ENCODE results near the gene SLC39A11.

SLC39A11 gene

DNA sequence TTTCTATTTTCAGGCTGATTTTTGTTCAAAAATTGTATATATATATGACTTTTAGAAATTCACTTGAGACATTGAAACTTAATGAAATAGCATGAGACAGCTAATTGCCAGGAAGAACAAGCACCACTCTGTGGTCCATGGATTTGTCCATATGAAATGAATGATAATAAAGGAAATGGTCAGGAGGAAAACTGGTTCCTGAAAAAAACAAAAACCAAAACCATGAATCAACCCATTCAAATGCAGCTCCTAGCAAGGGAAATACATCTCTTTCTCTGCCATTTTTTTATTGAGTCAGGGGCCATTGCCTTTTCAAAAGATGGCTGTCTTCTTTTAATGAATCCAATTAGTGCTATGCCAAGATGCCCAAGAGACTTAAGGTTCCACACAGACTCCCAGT is 230.7 kb downstream of the SLC39A11 start:
- DNase-seq (ENCODE audit: low read depth): no peak
- no peak overlapping the region for H3K4me3 ChIP-seq (ENCODE audit: low read depth, low read length)
- TF ChIP-seq, protein P1, sequence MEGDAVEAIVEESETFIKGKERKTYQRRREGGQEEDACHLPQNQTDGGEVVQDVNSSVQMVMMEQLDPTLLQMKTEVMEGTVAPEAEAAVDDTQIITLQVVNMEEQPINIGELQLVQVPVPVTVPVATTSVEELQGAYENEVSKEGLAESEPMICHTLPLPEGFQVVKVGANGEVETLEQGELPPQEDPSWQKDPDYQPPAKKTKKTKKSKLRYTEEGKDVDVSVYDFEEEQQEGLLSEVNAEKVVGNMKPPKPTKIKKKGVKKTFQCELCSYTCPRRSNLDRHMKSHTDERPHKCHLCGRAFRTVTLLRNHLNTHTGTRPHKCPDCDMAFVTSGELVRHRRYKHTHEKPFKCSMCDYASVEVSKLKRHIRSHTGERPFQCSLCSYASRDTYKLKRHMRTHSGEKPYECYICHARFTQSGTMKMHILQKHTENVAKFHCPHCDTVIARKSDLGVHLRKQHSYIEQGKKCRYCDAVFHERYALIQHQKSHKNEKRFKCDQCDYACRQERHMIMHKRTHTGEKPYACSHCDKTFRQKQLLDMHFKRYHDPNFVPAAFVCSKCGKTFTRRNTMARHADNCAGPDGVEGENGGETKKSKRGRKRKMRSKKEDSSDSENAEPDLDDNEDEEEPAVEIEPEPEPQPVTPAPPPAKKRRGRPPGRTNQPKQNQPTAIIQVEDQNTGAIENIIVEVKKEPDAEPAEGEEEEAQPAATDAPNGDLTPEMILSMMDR (conservative IDR thresholded peaks at IDR 0.05; ENCODE audit: low read depth, low read length): no peak

DNA sequence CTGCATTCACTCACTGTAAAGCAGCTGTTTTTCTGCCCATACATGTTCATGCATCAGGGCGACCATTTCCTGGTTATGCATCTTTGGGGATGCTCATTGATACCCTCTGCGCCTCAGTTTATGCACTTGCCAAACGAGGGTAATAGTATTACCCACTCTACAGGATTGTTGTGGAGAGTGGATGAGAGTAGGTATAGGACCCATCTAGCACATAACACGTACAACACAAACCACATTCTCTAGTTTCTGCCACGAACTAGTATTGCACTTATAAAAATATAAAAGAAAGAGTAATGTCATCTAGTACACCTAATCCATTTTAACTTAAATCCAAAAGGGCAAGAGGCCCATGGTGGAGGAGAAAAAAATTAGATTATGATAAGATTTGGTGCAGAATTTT is 231.7 kb downstream of the SLC39A11 start:
- DNase-seq (ENCODE audit: low read depth): no peak
- H3K4me3 ChIP-seq (ENCODE audit: low read depth, low read length): no peak overlapping the region
- TF ChIP-seq, protein P1 (conservative IDR thresholded peaks at IDR 0.05; ENCODE audit: low read depth, low read length): no peak

DNA sequence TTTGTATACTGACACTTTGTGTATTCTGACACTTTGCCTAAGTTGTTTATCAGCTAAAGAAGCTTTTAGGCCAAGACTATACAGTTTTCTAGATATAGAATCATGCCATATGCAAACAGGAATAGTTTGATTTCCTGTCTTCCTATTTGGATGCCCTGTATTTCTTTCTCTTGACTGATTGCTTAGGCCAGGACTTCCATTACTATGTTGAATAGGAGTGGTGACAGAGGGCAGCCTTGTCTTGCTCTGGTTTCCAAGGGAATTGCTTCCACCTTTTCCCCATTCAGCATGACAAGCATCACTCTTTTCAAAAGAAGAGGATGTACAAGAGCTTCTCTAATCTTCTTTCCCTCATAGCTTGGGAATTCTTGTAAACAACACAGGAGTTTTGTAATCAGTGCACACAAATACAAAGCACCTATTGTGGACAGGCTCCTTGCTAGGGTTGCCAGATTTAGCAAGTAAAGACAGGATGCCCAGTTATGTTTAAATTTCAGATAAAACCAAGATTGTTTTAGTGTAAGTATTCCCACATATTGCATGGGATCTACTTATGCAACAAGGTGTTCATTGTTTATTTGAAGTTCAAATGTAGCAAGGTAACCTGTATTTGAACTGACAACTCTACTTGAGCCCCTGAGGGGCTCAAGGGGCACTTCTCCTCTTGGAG is 233.5 kb downstream of the SLC39A11 start:
- TF ChIP-seq, protein P1 (conservative IDR thresholded peaks at IDR 0.05; ENCODE audit: low read depth, low read length): no peak
- DNase-seq (ENCODE audit: low read depth): no peak
- no peak overlapping the region for H3K4me3 ChIP-seq (ENCODE audit: low read depth, low read length)

DNA sequence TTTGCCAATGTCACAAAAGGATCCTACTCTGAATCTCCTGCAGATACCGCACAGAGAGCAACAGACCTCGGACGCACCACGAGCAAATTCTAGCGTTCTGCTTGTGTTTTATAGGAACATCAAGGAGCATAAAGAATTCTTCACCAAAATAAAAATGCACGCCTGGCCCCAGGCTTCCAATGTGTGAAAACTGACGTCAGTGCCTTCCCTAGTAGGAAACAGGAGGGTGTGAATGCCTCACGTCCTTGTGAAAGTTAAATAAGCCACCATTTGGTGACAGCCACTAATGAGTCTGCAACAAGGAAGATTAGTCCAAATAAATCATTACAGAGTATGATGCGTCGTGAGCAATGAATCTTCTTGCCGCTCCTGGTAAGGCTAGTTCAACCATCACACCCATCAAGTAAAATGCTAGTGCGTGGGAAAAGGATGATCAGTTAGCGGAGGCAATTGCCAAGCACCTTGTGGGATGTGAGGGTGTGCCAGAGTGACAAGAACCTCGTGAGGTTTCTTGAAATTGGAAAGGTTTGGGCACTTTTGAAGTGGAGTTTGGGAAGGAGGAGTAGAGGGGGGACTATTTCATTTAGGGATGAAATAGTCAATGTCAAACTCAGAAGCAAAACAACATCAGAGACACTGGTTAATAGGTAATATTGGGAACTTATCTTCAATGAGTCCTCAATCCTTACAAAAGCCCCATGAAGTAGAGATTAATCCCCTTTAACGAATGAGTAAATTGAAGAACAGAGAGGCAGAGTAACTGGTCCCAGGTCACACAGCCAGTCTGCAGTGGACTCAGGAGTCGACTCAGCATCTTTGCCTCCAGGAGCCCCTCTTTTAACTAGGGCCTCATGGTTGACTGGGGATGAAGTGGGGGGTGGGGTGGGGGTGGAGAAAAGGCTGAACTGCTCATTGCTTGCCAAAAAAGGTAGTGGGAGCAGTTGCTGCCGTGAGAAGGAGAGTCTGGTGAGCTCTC is 238.8 kb downstream of the SLC39A11 start:
- TF ChIP-seq, protein P1 (conservative IDR thresholded peaks at IDR 0.05; ENCODE audit: low read depth, low read length): no peak
- no peak for DNase-seq (ENCODE audit: low read depth)
- no peak overlapping the region for H3K4me3 ChIP-seq (ENCODE audit: low read depth, low read length)

DNA sequence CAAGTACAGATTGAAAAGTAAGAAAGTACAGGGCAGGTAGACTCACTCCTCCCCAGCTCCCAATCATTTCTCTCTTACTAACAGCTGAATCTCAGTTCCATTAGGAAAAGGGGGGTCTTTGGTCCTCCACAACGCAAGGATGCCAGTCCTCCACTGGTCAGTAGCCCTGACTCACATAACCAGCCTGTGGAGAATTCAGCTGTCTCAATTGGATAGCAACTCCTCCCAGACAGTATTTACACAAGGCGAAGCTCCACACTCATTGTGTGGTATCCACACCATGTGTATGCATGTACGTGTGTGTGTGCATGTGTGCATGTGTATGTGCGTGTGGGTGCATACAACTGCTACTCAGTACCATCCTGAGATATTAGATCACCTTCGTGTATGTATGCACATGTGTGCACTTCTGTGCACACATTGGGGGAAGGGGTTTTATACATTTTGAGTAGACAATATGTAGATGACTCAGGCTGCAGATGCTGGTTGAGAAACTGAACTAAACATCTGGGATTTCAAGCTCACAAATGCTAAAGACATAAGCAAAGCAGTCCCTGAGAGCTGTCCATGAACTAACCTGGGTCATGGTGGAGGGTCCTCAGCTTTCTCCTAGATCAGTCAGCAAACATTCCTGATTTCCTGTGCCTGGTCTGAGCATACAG is 240.1 kb downstream of the SLC39A11 start:
- DNase-seq (ENCODE audit: low read depth): no peak
- TF ChIP-seq, protein P1 (conservative IDR thresholded peaks at IDR 0.05; ENCODE audit: low read depth, low read length): no peak
- no peak overlapping the region for H3K4me3 ChIP-seq (ENCODE audit: low read depth, low read length)

DNA sequence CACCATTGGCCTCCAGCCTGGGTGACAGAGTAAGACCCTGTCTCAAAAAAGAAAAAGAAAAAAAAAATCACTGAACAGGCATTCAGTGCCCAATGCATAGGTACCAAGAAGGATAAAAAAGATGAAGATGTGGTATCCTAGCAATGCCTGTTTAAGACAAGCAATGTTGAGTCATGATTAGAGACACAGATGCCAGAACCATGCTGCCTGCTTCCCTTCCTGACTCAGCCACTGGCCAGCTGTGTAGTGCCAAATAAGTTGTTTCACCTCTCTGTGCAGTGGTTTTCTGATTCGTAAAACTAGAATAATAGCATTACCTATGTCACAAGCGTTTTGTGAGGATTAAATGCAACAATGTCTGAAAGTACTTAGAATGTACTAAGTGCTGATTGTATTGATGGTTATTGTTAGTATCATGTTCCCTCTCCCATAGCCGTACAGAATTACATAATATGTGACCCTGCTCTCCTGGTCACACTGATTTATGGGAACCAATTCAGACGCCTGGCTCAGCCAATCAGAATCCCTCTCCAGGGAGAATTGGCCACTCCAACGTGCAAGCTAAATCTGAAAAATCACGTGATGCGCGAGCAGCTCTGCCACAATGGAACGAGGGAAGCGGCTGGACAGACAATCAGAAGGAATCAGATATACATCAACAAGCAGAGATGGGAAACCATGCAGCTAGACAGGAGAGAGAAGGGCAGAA is 241.9 kb downstream of the SLC39A11 start:
- H3K4me3 ChIP-seq (ENCODE audit: low read depth, low read length): no peak overlapping the region
- TF ChIP-seq, protein P1 (conservative IDR thresholded peaks at IDR 0.05; ENCODE audit: low read depth, low read length): no peak
- DNase-seq (ENCODE audit: low read depth): peak; percentile 49
